ENCODE measurements around the gene SYN1.

Gene SYN1

GRCh38 chrX:47587091-47587891 lies 32.4 kb downstream of the SYN1 start:
- Histone ChIP-seq H4K20me1 (ENCODE audit: insufficient read depth) (no peaks in the 10 kb centered on the region), H2AFZ (ENCODE audit: low read depth) (no peak overlapping the region), H3K4me1 (ENCODE audit: low read depth, poor library complexity, severe bottlenecking) (no peaks in the 10 kb centered on the region), H3K79me2 (ENCODE audit: insufficient read depth, low read depth) (no peaks in the 10 kb centered on the region), H3K4me2 (no peak overlapping the region), H3K27ac (no peak overlapping the region), H3K36me3 (ENCODE audit: insufficient read depth) (no peaks in the 10 kb centered on the region), H3K9ac (no peak overlapping the region), H3K4me3 (IDR thresholded peaks at IDR 0.05; ENCODE audit: insufficient read depth, low read depth, low read length) (no peak overlapping the region), H3K27me3 (ENCODE audit: insufficient read depth, low read depth) (no peaks in the 10 kb centered on the region)
- no peak for TF ChIP-seq CTCF (conservative IDR thresholded peaks at IDR 0.05; ENCODE audit: low read depth, low read length)

GRCh38 chrX:47586043-47586787 lies 33.4 kb downstream of the SYN1 start:
- no peak overlapping the region for H2AFZ ChIP-seq (ENCODE audit: low read depth)
- H3K4me2 ChIP-seq: no peak overlapping the region
- H3K27me3 ChIP-seq (ENCODE audit: insufficient read depth, low read depth): no peaks in the 10 kb centered on the region
- no peak overlapping the region for H3K9ac ChIP-seq
- H3K79me2 ChIP-seq (ENCODE audit: insufficient read depth, low read depth): no peaks in the 10 kb centered on the region
- no peak overlapping the region for H3K27ac ChIP-seq
- no peaks in the 10 kb centered on the region for H3K36me3 ChIP-seq (ENCODE audit: insufficient read depth)
- H3K4me1 ChIP-seq (ENCODE audit: low read depth, poor library complexity, severe bottlenecking): no peaks in the 10 kb centered on the region
- H3K4me3 ChIP-seq (IDR thresholded peaks at IDR 0.05; ENCODE audit: insufficient read depth, low read depth, low read length): no peak overlapping the region
- H4K20me1 ChIP-seq (ENCODE audit: insufficient read depth): no peaks in the 10 kb centered on the region
- no peak for TF ChIP-seq CTCF (conservative IDR thresholded peaks at IDR 0.05; ENCODE audit: low read depth, low read length)

GRCh38 chrX:47585273-47585672 lies 34.4 kb downstream of the SYN1 start:
- Histone ChIP-seq H3K4me3 (IDR thresholded peaks at IDR 0.05; ENCODE audit: insufficient read depth, low read depth, low read length) (no peak overlapping the region), H3K27ac (no peak overlapping the region), H3K4me2 (no peak overlapping the region), H3K36me3 (ENCODE audit: insufficient read depth) (no peaks in the 10 kb centered on the region), H3K27me3 (ENCODE audit: insufficient read depth, low read depth) (no peaks in the 10 kb centered on the region), H3K9ac (no peak overlapping the region), H4K20me1 (ENCODE audit: insufficient read depth) (no peaks in the 10 kb centered on the region), H3K79me2 (ENCODE audit: insufficient read depth, low read depth) (no peaks in the 10 kb centered on the region), H3K4me1 (ENCODE audit: low read depth, poor library complexity, severe bottlenecking) (no peaks in the 10 kb centered on the region), H2AFZ (ENCODE audit: low read depth) (no peak overlapping the region)
- no peak for TF ChIP-seq CTCF (conservative IDR thresholded peaks at IDR 0.05; ENCODE audit: low read depth, low read length)

- no peak overlapping the region for H3K27ac ChIP-seq
- TF ChIP-seq CTCF (conservative IDR thresholded peaks at IDR 0.05; ENCODE audit: low read depth, low read length): no peak
- no peaks in the 10 kb centered on the region for H4K20me1 ChIP-seq (ENCODE audit: insufficient read depth)
- no peaks in the 10 kb centered on the region for H3K79me2 ChIP-seq (ENCODE audit: insufficient read depth, low read depth)
- no peaks in the 10 kb centered on the region for H3K36me3 ChIP-seq (ENCODE audit: insufficient read depth)
- no peaks in the 10 kb centered on the region for H3K4me1 ChIP-seq (ENCODE audit: low read depth, poor library complexity, severe bottlenecking)
- H3K4me3 ChIP-seq (IDR thresholded peaks at IDR 0.05; ENCODE audit: insufficient read depth, low read depth, low read length): no peak overlapping the region
- no peak overlapping the region for H3K9ac ChIP-seq
- H3K4me2 ChIP-seq: no peak overlapping the region
- H3K27me3 ChIP-seq (ENCODE audit: insufficient read depth, low read depth): no peaks in the 10 kb centered on the region
- H2AFZ ChIP-seq (ENCODE audit: low read depth): no peak overlapping the region
Measured at GRCh38 chrX:47584714-47585113, 34.9 kb downstream of the SYN1 start.

Data from KMS-11 (cell line).